CD4-positive, alpha-beta T cell treated with Interleukin-10 for 1 hour (primary cell): Measurements from ENCODE around the gene TMEM203.
A peak's percentile ranks its signal among the peaks of the same experiment; 100 is the strongest.
"Not testable (repeated sequence)": the region's sequence is repeated elsewhere in the genome, so short reads cannot be mapped to it uniquely, and the experiment has no call there.

Source experiments
- DNase-seq: peaks from one replicate; pipeline ENCODE4 v3.0.0-alpha.2; 2020

The TMEM203 gene, protein sequence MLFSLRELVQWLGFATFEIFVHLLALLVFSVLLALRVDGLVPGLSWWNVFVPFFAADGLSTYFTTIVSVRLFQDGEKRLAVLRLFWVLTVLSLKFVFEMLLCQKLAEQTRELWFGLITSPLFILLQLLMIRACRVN

GRCh38 chr9:137205126-137206069, at the start of gene TMEM203, which contains the start of gene NDOR1:
Gene TMEM203 (minus strand): TSS chr9:137205648. CDS start chr9:137205414, 234 bp downstream.
Gene NDOR1 (plus strand): TSS chr9:137205700. CDS start chr9:137205778, 78 bp downstream.
- peak; percentile 92 for DNase-seq

GRCh38 chr9:137254624-137255447, 49.4 kb upstream of the TMEM203 start, which contains the start of gene NELFB:
Gene NELFB (plus strand): TSS chr9:137255327.
- peak; percentile 96 for DNase-seq

DNA sequence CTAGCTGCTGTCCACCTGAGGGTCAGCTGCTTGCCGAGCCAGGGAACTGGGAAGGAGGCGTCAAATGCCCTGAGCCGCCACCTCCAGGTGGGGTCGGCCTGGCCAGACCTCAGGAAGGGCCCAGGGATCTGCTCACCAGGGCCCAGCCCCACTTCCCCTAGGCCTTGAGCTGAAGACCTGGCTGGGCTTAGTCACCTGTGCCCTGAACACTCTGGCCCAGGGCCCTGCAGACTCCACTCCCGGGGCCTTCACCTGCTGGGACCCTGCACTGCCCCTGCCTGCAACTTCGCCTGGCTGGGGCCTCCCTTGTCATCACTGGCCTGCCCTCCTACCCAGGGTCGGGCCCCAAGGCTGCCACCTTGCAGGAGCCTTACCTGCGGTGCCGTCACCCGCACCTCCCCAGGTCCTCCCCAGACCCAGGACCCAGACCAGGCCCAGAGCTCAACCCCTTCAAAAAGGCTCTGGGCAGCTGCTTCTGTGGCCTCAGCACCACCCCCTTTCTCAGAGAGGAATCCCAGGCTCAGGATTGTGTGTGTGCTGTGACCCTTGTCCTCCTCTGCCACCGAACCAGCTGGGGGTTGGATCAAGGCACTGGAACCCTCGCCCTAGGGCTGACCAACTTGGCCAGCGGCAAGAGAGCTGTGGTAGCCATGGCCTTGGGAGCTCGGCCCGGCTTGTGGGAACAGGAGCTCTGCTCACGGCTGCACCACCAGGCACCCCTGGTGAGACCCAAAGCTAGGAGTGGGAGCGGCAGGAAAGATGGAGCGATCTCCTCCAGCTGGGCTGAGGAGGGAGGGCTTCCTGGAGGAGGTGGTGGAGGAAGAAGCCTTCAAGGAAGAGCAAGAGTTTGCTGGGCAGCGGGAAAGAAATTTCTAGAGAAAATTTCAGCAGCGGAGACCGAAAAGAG, 48.5 kb upstream of the TMEM203 start:
- DNase-seq = no peak

- no peak for DNase-seq
Measured at GRCh38 chr9:137252555-137253506, 47.4 kb upstream of the TMEM203 start.

DNA sequence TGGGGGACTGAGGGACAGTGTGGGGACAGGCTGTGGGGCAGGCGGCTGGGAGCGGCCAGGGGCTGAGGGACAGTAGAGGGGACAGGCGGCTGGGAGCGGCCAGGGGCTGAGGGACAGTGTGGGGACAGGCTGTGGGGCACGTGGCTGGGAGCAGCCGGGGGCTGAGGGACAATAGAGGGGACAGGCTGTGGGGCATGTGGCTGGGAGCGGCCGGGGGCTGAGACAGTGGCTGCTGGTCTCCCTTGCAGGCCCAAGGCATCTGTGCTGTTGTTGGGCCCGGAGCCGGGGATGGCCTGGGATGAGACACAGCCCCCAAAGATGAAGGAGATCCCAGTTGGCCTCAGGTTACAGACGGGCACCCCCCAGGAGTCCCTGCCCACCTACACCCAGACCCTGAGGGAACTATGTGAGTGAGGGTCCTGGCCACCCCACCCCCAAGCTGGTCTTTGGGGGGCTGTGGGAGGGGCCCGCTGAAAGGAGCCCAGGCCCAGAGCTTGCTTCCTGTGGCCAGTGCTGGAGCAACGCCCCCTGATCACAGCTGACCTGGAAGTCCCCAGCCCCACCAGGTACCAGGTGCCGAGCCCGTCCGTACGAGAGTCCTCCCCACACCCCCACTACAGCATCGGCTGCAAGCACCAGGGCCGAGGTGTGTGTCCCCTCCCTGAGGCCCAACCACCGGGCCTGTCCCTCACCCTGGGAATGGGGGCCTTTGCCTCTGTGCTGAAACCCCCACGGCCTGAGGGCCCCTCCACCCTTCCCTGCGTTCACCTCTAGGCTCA, 46.2 kb upstream of the TMEM203 start:
- DNase-seq = no peak

DNA sequence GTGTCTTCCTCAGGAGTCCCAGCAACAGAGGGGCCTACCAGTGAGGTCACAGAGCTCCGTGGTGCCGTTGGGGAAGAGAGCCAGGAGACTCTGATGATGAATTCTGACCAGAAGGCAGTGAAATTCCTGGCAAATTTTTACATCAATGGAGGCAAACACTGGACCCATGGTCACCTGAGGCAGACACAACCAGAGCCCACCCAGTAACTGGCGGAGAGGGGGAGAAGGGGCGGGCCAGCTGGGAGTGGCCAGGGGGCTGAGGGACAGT, 45.7 kb upstream of the TMEM203 start, which contains the start of gene STPG3:
Gene STPG3 (plus strand): TSS at position 93 of the 268 bp plus-strand sequence. CDS start 1 bp downstream, at position 94.
- DNase-seq = no peak

- no peak for DNase-seq
Measured at GRCh38 chr9:137250329-137251193, 45.1 kb upstream of the TMEM203 start.

GRCh38 chr9:137247916-137248175, 42.4 kb upstream of the TMEM203 start:
- no peak for DNase-seq

- DNase-seq = no peak
Measured at GRCh38 chr9:137247135-137247915, 41.9 kb upstream of the TMEM203 start.

GRCh38 chr9:137245450-137246421, 40.3 kb upstream of the TMEM203 start:
- no peak for DNase-seq

GRCh38 chr9:137244486-137245449, 39.3 kb upstream of the TMEM203 start:
- no peak for DNase-seq

GRCh38 chr9:137243626-137244485, 38.4 kb upstream of the TMEM203 start:
- DNase-seq = no peak

DNA sequence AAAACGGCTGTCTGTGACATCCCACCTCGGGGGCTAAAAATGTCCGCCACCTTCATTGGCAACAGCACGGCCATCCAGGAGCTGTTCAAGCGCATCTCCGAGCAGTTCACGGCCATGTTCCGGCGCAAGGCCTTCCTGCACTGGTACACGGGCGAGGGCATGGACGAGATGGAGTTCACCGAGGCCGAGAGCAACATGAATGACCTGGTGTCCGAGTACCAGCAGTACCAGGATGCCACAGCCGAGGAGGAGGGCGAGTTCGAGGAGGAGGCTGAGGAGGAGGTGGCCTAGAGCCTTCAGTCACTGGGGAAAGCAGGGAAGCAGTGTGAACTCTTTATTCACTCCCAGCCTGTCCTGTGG, 37.8 kb upstream of the TMEM203 start:
- not testable (repeated sequence) for DNase-seq

DNA sequence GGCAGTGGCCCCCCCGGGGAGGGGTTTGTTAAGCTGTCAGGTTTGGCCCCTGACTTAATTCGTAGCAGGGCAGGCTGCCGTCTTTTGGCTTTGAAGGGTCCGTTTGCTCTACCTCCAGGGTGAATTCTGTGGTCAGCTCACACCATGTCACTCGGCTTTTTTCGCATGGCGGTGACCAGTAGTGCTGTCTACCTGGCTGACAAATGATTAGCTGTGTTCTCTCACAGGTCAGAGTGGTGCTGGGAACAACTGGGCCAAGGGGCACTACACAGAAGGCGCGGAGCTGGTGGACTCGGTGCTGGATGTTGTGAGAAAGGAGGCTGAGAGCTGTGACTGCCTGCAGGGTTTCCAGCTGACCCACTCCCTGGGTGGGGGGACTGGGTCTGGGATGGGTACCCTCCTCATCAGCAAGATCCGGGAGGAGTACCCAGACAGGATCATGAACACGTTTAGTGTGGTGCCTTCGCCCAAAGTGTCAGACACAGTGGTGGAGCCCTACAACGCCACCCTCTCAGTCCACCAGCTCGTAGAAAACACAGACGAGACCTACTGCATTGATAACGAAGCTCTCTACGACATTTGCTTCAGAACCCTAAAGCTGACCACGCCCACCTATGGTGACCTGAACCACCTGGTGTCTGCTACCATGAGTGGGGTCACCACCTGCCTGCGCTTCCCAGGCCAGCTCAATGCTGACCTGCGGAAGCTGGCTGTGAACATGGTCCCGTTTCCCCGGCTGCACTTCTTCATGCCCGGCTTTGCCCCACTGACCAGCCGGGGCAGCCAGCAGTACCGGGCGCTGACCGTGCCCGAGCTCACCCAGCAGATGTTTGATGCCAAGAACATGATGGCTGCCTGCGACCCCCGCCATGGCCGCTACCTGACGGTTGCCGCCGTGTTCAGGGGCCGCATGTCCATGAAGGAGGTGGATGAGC, 37.1 kb upstream of the TMEM203 start:
- DNase-seq = no peak
